ENCODE measurements around the gene FOXE1. TPM values are rescaled to one million over a fixed set of nuclear protein-coding genes. Genes with fewer than 3 reads are reported as not detected.

Gene FOXE1
- polyA plus RNA-seq, 1 of the 3 experiments (the other 2 are of a cell fraction) = 0.03 TPM

GRCh38 chr9:97891736-97892135 is 38.7 kb downstream of the FOXE1 start (continued):
- TF ChIP-seq REST (IDR thresholded peaks at IDR 0.05; ENCODE audit: low read depth, low read length) = no peak
- TF ChIP-seq RXRA (IDR thresholded peaks at IDR 0.05; ENCODE audit: borderline replicate concordance, low read depth) = no peak
- TF ChIP-seq TAF1 (IDR thresholded peaks at IDR 0.05; ENCODE audit: borderline replicate concordance, low read depth, low read length) = no peak
- TF ChIP-seq PBX3 (IDR thresholded peaks at IDR 0.05) = no peak
- TF ChIP-seq RAD21 (IDR thresholded peaks at IDR 0.05; ENCODE audit: low read length) = no peak
- no peak for TF ChIP-seq TCF12 (IDR thresholded peaks at IDR 0.05)

- H3F3A ChIP-seq (replicated peaks; ENCODE audit: insufficient read depth) = no peaks in the 10 kb centered on the region
- no peaks in the 10 kb centered on the region for H3K4me1 ChIP-seq (ENCODE audit: control insufficient read depth in 1 of 2, insufficient read depth in 2 of 2, low read depth in 1 of 2, low read length in 1 of 2)
- no peaks in the 10 kb centered on the region for H4K20me1 ChIP-seq (ENCODE audit: insufficient read depth)
- H3K27me3 ChIP-seq (ENCODE audit: insufficient read depth) = no peaks in the 10 kb centered on the region; the same call in 1 of the 2 replicates
- TF ChIP-seq RXRA (IDR thresholded peaks at IDR 0.05; ENCODE audit: borderline replicate concordance, low read depth) (no peak), NFIC (IDR thresholded peaks at IDR 0.05; ENCODE audit: borderline replicate concordance) (no peak), MAX (IDR thresholded peaks at IDR 0.05; ENCODE audit: low read depth) (no peak), USF2 (IDR thresholded peaks at IDR 0.05; ENCODE audit: borderline replicate concordance, low read depth, low read length) (no peak), FOSL2 (IDR thresholded peaks at IDR 0.05; ENCODE audit: borderline replicate concordance, low read depth) (no peak), RAD21 (IDR thresholded peaks at IDR 0.05; ENCODE audit: low read length) (no peak), TEAD4 (IDR thresholded peaks at IDR 0.05; ENCODE audit: borderline replicate concordance, insufficient read depth) (no peak), CTCF (IDR thresholded peaks at IDR 0.05) (no peak), SIN3A (IDR thresholded peaks at IDR 0.05; ENCODE audit: borderline replicate concordance, low read depth, low read length) (no peak), MEF2A (IDR thresholded peaks at IDR 0.05; ENCODE audit: borderline replicate concordance, low read depth) (no peak), GATA2 (CRISPR knock-in tag; IDR thresholded peaks at IDR 0.05) (no peak), NRF1 (IDR thresholded peaks at IDR 0.05; ENCODE audit: low read depth, low read length) (no peak), USF1 (IDR thresholded peaks at IDR 0.05; ENCODE audit: borderline replicate concordance, low read depth) (no peak), MXI1 (IDR thresholded peaks at IDR 0.05; ENCODE audit: low read depth, low read length) (no peak), TCF12 (IDR thresholded peaks at IDR 0.05) (no peak), EP300 (IDR thresholded peaks at IDR 0.05; ENCODE audit: borderline replicate concordance in 1 of 2, low read depth in 1 of 2, low read length in 1 of 2) (no peak), FOXM1 (IDR thresholded peaks at IDR 0.05; ENCODE audit: low read depth) (no peak), FOXJ3 (CRISPR knock-in tag; IDR thresholded peaks at IDR 0.05) (no peak), TAF1 (IDR thresholded peaks at IDR 0.05; ENCODE audit: borderline replicate concordance, low read depth, low read length) (no peak), CHD2 (IDR thresholded peaks at IDR 0.05; ENCODE audit: low read length, partially characterized antibody) (no peak)
- H3K9ac ChIP-seq = no peak overlapping the region
- H3K4me2 ChIP-seq = no peak overlapping the region
- DNase-seq = no peak
- H3K79me2 ChIP-seq (ENCODE audit: insufficient read depth) = no peaks in the 10 kb centered on the region
- H3K36me3 ChIP-seq (replicated peaks in 1 of 2; ENCODE audit: control insufficient read depth in 1 of 2, insufficient read depth in 2 of 2, low read length in 1 of 2) = no peaks in the 10 kb centered on the region
- H3K27ac ChIP-seq (ENCODE audit: low read depth in 2 of 2, low read length in 1 of 2) = no peak overlapping the region
- ChIA-PET POLR2A (no interaction called here), CTCF (interaction anchor here (1.3 to 6.7 kb wide), 2 partner anchors 9 to 329 kb away, joined by 3 to 53 read pairs; no protein-coding TSS in a partner anchor)
- no peak overlapping the region for H2AFZ ChIP-seq (ENCODE audit: low read depth)
- H3K9me3 ChIP-seq = no peaks in the 10 kb centered on the region
- 58% methylated on average over 2 of the region's 2 CpGs for WGBS (ENCODE audit: low lambda C conversion rate)
- H3K4me3 ChIP-seq (ENCODE audit: low read depth in 2 of 2, low read length in 1 of 2) = no peak overlapping the region
- no peaks in the 10 kb centered on the region for H3K9me2 ChIP-seq
Observed at GRCh38 chr9:97892421-97892820, 39.4 kb downstream of the FOXE1 start.

Data from SK-N-SH (cell line).